ENCODE data around the gene IDI2. TPM values are rescaled to one million over a fixed set of nuclear protein-coding genes. Genes with fewer than 3 reads are reported as not detected.

Gene IDI2
- total RNA-seq, 1 donor from 2014 or later = not detected

DNA sequence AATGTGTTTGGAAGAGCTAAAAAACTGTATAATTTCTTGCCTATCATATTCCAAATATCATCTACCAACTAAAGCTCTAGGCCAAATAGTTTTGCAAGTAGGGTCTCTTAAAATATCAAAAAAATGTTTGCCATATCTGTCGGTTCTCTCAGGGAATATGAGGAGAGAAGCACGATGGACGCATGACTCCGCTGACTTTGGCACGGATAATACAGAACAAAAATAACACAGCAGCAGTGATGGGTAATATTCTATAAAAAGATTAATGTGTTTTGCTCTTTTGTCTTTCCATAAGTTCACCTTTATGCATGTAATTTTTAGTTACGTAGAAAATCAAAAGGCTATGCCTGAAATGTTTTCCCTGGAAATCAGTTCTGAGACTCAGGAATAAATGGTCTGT lies 919 bp upstream of the IDI2 start:
- no peaks in the 10 kb centered on the region for H3K27me3 Mint-ChIP-seq
- TF ChIP-seq, protein P1, sequence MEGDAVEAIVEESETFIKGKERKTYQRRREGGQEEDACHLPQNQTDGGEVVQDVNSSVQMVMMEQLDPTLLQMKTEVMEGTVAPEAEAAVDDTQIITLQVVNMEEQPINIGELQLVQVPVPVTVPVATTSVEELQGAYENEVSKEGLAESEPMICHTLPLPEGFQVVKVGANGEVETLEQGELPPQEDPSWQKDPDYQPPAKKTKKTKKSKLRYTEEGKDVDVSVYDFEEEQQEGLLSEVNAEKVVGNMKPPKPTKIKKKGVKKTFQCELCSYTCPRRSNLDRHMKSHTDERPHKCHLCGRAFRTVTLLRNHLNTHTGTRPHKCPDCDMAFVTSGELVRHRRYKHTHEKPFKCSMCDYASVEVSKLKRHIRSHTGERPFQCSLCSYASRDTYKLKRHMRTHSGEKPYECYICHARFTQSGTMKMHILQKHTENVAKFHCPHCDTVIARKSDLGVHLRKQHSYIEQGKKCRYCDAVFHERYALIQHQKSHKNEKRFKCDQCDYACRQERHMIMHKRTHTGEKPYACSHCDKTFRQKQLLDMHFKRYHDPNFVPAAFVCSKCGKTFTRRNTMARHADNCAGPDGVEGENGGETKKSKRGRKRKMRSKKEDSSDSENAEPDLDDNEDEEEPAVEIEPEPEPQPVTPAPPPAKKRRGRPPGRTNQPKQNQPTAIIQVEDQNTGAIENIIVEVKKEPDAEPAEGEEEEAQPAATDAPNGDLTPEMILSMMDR (conservative IDR thresholded peaks at IDR 0.05) = no peak
- no peaks in the 10 kb centered on the region for H3K4me1 Mint-ChIP-seq (ENCODE audit: unreplicated experiment)
- no peak overlapping the region for H3K4me3 Mint-ChIP-seq
- peaks cover 4% of the 10 kb centered on the region for H3K36me3 Mint-ChIP-seq
- H3K9me3 Mint-ChIP-seq = no peaks in the 10 kb centered on the region
- DNase-seq (ENCODE audit: extremely low spot score, unreplicated experiment) = no peak
- no peak overlapping the region for H3K27ac Mint-ChIP-seq

DNA sequence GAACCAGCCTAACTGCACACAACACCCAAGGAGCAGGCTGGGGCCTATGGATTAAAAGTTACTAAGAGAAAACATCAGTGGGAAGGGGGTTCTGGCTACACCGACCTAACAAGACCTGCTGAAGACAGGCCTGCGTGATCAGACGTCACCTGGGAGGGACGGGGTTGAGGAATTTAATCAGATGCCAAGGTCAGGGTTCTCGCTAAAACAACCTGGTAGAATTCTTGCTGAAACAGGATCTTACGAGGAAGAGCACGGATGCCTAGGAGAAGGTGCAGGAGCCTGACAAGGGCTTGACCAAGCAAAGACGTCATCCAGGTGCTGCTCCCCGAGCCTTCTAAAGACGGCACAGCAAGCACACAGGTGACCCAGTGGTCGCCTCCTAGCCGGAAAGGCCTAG lies 1.6 kb downstream of the IDI2 start:
- Mint-ChIP-seq H3K27ac (no peak overlapping the region), H3K36me3 (peaks cover 11% of the 10 kb centered on the region), H3K9me3 (no peaks in the 10 kb centered on the region), H3K4me1 (ENCODE audit: unreplicated experiment) (no peaks in the 10 kb centered on the region), H3K27me3 (no peaks in the 10 kb centered on the region), H3K4me3 (no peak overlapping the region)
- no peak for DNase-seq (ENCODE audit: extremely low spot score, unreplicated experiment)
- TF ChIP-seq, protein P1 (conservative IDR thresholded peaks at IDR 0.05) = no peak

DNA sequence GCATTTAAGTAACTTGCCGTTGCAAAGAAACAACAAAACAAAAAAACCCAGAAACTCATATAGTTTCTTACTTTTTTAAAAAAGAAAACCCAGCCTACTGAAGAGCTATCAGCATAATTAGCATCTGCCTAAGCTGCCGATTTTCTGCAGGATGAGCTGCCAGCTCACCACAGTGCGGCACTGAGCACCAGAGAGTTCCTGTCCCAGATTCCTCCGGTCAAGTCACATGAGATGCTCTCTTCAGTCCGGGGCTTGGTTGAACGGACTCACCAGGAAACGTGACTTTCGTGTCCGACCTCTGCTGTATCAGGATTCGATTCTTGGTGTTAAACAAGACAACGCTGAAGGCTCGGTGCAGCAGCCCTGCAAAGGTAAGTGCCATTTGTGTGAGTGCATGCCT lies 3.2 kb downstream of the IDI2 start:
- DNase-seq (ENCODE audit: extremely low spot score, unreplicated experiment) = no peak
- Mint-ChIP-seq H3K4me3 (no peak overlapping the region), H3K9me3 (no peaks in the 10 kb centered on the region), H3K36me3 (peaks cover 20% of the 10 kb centered on the region), H3K27me3 (no peaks in the 10 kb centered on the region), H3K27ac (no peak overlapping the region), H3K4me1 (ENCODE audit: unreplicated experiment) (no peaks in the 10 kb centered on the region)
- TF ChIP-seq, protein P1 (conservative IDR thresholded peaks at IDR 0.05) = no peak

DNA sequence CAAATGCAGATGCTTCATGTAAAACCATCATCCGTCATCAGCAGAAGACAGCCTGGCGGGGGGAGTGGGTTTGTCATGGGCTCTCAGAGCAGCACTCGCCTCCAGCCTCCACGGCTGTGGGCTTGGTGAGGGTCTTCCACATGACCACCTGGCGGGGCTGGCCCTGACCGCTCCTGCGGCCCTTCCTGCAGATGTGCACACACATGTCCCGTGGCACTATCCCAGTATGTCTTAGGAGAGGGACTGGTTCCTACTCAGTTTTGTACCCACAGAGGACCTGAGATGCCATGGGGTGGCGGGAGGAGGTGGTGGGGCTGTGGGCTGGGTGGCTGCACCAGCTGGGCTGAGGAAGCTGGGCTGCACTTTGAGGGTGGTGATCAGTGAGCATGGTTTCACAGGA lies 4.7 kb downstream of the IDI2 start:
- no peak for DNase-seq (ENCODE audit: extremely low spot score, unreplicated experiment)
- Mint-ChIP-seq H3K4me3 (no peak overlapping the region), H3K27me3 (no peaks in the 10 kb centered on the region), H3K4me1 (ENCODE audit: unreplicated experiment) (no peaks in the 10 kb centered on the region), H3K27ac (no peak overlapping the region), H3K9me3 (no peaks in the 10 kb centered on the region), H3K36me3 (peaks cover 27% of the 10 kb centered on the region)
- TF ChIP-seq, protein P1 (conservative IDR thresholded peaks at IDR 0.05) = no peak

DNA sequence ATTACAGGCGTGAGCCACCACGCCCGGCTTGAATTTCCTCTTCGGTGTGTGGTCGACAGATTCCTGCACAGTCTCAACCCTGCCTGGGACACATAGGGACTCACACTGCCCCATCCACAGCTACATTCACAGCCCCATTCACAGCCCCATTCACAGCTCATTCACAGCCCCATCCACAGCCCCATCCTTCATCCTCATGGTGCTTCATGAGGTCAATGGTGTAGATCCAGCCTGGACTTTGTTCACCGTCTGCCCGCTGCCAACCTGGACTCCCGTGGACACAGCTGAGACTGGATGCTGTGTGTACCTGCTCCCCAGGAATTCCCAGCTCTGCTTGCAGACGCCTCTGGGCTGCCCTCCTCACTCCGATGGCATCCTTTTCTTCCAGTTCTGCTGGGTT lies 5.2 kb downstream of the IDI2 start:
- no peaks in the 10 kb centered on the region for H3K4me1 Mint-ChIP-seq (ENCODE audit: unreplicated experiment)
- H3K36me3 Mint-ChIP-seq = peaks cover 27% of the 10 kb centered on the region
- DNase-seq (ENCODE audit: extremely low spot score, unreplicated experiment) = no peak
- no peak overlapping the region for H3K27ac Mint-ChIP-seq
- TF ChIP-seq, protein P1 (conservative IDR thresholded peaks at IDR 0.05) = no peak
- no peaks in the 10 kb centered on the region for H3K9me3 Mint-ChIP-seq
- H3K4me3 Mint-ChIP-seq = no peak overlapping the region
- no peaks in the 10 kb centered on the region for H3K27me3 Mint-ChIP-seq

DNA sequence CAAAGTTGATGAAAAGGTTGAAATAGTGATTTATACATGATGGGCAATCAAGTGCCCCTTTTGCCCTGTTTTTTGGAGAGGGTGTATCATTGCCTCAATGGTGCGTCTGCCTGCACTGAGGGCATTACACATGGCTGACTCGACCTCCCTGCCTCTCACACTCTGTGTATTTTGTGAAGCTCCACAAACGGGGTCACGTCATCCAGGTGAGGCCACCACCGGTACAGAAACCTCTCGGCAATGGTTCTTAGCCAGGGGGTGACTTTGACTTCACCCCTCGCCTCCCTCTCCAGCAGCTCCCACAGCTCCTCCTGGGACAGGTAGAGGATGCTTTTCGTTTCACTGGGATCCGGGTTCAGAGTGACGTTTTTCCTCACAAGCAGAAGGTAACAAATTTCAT lies 6.3 kb downstream of the IDI2 start:
- no peak for DNase-seq (ENCODE audit: extremely low spot score, unreplicated experiment)
- Mint-ChIP-seq H3K27me3 (no peaks in the 10 kb centered on the region), H3K4me1 (ENCODE audit: unreplicated experiment) (no peaks in the 10 kb centered on the region), H3K27ac (no peak overlapping the region), H3K36me3 (peaks cover 27% of the 10 kb centered on the region), H3K4me3 (no peak overlapping the region), H3K9me3 (no peaks in the 10 kb centered on the region)
- TF ChIP-seq, protein P1 (conservative IDR thresholded peaks at IDR 0.05) = no peak

All from type B pancreatic cell (in vitro differentiated cells).